ENCODE data around the gene JDP2.
"Not testable (repeated sequence)": the region's sequence is repeated elsewhere in the genome, so short reads cannot be mapped to it uniquely, and the experiment has no call there.

The JDP2 gene

DNA sequence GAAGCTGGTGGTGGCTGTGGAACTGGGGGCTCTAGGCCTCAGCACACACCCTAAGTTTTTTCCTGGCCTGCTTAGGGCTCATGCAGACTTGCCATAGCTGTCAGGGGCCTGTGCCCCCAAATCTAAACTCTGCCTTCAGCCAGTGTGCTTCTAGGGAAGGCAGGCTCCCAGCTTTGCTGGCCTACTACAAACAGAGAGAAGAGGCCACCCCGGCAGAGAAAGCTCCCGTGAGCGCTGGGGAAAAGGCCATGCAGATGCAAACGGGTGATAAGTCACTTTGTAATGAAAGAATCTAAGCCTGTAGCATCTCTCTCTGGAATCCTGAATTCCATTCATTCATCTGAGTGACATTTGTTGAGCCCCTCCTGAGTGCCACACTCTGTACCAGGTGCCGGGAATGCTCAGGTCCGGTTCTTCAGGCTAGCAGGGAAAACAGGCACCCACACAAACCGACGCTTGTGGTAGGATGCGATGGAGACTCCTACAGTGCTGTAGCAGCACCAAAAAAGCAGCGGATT is 29.9 kb downstream of the JDP2 start:
- no peak for DNase-seq

DNA sequence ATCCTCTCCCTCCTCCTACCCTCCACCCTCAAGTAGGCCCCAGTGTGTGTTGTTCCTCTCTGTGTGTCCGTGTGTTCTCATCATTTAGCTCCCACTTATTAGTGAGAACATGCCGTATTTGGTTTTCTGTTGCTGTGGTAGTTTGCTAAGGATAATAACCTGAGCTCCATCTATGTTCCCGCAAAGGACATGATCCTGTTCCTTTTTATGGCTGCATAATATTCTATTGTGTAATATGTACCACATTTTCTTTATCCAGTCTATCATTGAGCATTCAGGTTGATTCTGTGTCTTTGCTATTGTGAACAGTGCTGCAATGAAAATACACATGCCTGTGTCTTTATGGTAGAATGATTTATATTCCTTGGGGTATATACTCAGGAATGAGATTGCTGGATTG is 30.5 kb downstream of the JDP2 start:
- DNase-seq, result no peak

DNA sequence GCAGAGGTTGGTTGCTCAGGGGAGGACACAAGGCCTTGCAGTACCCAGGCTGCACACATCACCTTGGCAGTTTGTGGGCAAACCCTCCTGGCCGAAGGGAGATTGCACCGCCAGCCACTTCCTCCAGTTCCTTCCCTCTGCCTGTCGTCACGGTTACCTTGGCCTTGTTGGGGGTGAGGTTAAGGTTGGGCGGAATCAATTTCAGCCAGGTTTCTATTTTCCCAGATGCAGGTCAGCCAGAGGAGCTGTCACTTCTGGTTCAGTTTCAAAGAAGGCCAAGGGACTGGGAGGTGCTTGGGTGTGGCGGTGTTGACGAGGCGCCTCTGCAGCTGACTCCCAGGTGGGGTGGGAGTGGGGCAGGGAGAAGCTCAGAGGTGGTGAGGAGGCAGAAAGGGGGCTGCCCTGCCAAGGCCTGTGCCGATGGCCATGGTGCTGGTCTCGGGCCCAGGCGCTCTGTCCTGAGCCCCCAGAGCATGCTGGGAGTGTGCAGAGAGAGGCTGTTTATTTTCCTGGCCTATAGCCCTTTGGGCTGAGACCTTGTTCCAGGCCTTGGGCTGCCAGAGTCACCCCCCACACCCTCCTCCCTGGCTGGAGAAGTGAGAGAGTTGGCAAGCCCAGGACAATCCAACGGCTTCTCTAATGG is 31.4 kb downstream of the JDP2 start:
- DNase-seq, result no peak

DNA sequence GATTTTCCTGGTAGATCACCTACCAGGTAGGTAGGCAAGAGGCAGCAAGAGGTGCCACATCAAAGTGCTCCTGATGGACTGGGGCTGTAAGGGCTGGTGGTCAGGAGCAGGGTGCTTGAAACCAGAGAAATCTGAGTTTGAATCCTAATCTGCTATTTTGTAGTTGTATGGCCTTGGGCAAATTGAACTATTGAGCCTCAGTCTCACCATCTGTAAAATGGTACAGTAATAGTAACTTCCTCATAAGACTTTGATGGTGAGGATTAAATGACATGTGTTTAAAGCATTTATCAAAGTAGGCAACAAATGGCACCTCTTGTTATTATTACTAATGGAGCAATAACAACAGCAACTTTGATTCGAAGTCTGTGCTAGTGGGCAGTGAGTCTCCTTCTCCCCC is 32.0 kb downstream of the JDP2 start:
- no peak for DNase-seq

DNA sequence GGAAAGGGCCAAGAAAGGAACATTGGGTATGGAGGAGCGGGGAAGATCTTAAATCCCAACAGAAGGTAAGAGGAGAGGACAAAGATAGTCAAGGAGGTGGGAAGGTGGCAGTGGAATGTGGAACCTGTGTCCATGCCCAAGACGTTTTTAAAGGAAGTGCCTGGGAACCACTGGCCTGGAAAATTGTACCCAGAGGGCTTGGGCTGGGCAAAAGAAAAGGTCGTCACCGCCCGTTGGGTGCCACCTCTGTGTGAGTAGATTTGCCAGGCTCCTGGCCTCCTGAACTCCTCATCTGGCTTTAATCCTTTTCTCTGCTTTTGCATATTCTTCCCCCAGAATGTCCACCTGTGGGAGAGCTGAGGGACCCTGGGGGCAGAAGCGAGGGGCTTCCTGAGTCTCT is 32.6 kb downstream of the JDP2 start:
- DNase-seq, result no peak

DNA sequence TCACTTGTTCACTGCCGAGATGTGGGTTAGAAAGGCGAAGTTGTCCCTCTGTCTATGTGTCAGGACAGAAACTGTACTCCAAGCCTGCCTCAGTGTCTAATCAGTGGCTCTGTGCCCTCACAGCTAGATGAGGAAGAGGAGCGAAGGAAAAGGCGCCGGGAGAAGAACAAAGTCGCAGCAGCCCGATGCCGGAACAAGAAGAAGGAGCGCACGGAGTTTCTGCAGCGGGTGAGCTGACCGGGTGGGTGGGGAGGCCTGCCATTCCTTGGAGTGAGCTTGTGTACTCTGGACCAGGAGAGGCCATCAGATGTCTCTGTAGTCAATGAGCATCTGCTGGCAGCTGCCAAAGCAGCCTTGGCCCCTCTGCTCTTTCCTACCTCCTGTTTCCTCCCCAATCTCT is 33.5 kb downstream of the JDP2 start:
- DNase-seq, result no peak

DNA sequence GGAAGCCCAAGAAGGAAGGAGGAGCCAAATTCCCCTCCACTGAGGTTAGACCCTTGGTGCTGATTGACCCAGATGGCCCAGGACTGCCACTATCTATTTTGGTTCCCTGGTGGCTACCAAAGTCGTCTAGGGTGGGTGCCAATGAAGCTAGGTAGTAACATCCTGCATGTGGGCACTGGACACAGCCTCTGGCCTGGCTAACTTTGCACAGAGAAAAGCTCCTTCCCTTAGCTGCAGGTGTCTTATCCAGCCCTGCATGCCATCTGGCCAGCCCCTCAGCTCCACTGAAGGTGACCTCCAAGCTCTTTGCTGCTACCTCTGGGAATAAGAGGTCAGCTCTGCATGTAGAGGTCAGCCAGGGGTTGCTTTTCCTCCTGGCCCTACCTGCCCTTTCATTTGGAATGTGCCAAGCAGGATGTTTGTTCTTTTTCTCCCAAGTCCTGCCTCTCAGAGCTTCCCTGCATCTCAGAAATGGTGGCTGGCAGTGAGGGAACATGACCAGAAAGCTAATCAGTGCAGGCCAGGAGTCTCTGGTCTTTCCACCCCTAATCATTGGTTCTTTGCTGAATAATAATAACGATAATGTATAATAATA is 34.0 kb downstream of the JDP2 start:
- no peak for DNase-seq

DNA sequence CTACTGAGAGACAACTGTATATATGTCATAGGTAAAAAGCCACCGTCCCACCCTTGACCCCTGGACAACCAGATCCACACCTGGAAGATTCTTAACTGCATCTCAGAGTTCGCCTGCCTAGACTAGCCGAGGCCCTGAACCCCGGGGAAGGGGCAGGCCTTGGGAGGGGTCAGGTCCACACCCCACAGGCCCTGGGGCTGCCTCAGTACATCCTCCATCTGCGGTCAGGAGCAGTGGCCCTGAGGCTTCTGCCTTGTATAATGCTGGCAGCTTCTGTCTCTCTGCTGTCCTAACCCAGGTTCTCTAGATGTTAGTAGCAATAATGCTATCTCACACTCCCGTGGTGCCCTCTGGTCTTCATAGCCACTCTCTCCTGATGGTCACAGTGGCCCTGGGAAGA is 36.8 kb downstream of the JDP2 start:
- no peak for DNase-seq

DNA sequence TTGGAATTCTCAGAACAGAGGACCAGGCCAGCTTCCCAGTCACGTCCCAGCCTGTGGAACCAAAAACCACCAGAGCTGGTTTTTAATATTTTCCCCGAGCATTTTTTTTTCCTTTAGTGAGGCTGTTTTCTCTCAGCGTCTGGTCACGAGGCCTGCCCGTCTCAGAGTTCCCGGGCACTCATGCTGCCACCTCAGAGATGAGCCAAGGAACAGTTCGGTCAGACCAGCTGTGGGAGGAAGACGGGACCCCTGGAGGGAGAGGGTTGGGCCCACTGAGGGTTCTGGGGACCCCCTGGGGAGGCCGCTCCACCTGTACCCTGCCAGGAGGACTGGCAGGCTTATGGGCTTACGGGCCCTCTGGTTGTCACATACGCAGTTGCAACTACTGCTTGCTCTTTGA is 39.9 kb downstream of the JDP2 start:
- DNase-seq, result no peak

DNA sequence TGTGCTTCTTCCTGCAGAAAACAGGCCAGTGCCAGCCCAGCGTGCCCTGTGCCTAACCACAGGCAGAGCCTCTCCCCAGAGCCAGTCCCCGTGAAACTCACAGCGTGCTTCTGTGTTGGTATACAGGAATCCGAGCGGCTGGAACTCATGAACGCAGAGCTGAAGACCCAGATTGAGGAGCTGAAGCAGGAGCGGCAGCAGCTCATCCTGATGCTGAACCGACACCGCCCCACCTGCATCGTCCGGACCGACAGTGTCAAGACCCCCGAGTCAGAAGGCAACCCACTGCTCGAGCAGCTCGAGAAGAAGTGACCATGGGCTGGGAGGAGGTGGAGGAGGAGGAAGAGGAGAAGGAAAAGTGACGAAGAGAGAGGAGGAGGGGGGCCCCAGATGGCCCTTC is 41.3 kb downstream of the JDP2 start:
- DNase-seq, result no peak

DNA sequence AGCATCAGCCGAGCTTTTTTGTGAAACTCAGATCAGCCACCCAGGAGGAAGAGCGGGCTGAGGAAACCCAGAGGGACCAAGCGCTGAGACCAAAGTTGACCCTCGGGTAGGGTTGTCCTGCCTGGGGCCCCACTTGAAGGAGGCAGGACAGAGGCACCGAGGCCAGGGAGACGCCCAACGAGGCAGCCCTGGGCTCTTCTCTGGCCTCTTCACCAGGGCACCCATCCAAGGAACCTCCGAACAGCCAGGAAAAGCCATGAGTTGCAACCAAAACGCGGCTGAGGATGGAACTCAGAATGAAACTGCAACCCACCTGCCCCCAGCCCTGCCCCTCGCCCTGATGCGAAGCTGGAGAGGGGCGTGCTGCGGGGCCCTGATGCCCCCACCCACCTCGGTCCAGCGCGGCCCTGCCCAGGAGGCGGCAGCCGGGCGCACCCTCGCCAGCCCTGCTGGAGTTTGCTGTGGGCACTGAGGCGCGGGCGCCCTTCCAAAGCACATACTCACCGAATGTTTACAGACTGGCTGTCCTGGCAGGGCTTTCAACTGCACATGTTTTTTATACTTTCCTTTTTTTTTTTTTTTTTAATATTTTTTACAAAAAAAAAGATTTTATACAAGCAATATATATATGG is 41.9 kb downstream of the JDP2 start:
- DNase-seq, result no peak

DNA sequence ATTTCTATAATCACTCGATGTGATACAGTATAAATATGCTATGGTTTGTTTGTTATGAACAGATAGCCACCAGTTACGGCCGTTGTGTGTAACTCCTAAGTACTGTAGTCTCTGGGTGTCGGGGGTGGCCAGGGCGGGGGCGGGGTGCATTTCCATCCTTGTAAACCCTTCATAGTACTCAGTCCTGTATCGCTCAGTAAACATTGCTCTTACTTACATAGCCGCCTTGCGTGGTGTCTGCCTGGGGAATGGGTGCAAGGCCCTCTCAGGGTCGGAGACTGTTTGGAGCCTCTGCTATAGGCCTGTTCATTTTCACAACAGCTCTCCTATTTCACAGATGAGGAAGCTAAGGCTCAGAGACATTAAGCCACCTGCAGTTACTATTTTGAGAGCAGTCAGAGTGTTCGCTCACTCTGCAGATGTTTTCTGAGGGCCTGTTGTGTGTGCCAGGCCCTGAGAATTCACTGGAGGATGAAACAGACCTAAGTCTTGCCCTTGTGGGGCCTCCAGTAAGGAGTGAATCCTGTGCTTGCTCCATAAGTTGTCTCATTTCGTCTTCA is 42.5 kb downstream of the JDP2 start:
- DNase-seq, result no peak

DNA sequence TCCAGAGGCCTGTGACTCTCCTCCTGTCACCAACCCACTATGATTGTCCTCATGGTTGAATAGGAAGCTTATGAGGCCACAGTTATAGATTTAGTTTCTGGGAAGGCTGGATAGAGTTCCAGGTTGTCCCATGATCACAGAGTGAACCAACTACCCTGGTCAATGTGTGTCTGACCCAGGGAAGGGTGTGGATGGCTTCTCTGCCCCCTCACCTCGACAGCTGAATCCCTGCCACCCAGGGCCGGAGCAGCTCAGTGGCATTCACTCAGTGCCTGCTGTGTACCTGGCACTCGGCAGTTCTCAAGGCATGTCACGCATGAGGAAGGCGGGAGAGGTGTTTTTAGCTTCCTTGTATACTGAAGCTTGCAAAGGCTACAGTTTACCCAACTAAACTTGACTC is 43.2 kb downstream of the JDP2 start:
- no peak for DNase-seq

DNA sequence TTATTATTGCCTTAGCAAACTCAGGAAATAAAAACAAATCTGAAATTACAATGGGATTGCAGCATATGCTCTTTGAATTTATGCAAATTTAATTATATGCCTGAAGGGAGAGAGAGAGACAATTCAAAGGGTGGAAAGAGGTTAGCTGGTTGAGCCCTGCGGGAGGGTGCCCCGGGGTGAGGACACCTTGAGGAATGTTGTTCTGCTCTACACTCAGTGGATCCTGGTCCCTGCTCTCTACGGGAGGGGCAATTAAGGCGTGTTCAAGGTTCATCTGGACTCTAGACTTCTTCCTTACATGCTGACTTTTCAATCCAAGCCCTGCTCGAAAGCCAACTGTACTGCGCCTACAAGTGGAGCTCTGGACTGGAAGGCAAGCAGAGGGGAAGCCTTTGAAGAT is 46.3 kb downstream of the JDP2 start:
- DNase-seq, result not testable (repeated sequence)

DNA sequence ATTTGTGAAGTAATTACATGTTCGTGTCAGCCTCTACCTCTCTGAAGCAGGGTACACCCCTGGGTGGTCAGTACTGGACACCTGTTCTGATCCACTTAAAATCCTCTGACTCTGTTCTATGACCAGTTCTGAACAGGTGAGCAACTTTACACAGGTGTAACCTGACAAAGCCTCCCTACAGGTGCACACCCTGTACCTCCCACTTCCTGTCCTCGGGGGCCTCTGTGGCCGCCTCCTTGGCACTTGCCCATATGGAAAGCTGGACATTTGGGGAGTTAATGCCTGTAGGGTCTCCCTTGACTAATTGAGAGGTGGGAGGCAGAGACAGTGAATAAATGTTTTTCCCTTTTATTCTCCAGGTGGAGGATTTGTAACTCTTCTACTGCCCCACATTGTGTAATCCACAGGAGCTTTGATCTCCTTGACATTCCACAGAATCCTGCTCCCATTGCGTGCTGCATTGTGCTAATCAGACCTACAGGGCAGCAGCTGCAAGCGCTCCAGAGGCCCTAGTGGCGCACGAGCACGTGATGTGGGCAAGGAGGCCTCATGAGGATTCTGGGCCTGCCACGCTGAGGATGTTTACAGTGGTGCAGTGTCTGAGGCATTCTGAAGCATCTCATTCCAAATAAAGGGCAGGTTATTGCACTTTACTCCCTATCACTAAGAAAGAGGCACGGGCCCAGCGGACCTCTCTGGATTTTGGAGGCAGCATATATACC is 48.6 kb downstream of the JDP2 start:
- DNase-seq, result no peak

DNA sequence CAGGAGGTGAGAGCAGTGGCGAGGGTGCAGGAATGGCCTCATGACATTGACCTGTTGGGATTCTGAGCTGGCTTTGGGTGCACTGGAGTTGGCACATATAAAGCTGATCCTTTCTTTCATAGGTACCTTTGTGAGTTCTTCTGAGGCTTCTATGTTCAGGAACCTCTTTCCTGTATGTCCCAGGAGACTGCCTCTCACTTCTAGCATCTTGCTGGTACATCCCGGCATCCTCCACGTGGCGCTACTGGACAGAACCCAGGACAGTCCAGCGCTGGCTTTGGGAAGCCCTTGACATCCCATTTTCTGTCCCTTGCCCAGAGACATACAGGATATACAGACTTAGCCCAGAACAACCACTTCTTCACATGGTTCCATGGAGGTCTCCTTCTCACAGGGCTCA is 50.1 kb downstream of the JDP2 start:
- DNase-seq, result no peak

DNA sequence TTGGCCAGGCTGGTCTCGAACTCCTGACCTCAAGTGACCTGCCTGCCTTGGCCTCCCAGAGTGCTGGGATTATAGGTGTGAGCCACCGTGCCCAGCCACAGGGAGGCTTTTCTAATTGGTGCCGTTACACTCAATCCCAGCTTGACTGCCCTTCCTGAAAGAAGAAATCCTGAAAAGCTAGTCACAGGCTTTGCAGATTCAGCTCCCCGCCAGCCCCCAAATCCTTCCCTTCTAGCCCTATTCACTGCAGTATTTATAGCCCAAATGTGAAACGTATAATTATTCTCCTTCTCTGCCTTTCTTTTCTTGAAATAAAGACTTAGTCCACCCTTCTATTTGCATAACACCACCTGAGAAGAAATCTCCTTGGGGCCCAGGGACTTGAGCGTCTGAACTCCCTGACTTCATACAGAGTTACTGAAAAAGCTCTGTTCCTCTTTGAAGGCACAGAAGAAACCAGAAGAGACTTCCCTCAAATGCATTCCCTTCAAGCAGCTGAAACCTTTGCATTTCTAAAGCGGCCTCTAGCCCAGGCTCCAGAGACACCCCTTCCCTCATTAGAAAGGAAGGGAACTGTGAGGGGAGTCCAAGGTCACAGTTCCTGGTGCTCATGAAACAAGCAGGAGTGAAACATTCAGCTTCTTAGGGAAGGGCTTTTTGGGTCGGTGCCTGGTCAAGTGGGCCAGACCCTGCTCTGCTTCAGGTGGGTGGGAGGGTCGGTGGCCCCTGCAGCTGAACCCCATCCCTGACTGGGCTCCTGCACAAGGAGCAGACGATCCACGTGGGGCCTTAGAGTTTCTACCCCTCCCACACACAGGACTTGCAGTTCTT is 52.2 kb downstream of the JDP2 start:
- no peak for DNase-seq

DNA sequence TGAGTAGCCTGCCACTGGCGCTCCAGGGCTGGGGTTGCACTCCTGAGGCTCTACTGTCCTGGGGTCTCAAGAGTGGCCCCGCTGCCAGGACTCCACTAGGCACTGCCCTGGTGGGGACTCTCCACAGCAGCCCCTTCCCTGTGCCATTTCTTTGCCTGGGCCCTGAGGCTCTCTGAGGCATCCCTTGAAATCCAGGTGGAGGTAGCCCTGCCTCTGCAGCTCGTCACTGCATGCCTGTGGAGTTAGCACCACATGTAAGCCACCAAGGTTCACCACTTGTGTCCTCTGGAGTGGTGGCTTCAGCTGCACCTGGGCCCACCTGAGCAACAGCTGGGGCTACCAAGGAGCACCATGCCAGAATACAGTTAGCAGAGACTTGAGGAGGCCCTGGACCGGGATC is 54.5 kb downstream of the JDP2 start:
- no peak for DNase-seq

DNA sequence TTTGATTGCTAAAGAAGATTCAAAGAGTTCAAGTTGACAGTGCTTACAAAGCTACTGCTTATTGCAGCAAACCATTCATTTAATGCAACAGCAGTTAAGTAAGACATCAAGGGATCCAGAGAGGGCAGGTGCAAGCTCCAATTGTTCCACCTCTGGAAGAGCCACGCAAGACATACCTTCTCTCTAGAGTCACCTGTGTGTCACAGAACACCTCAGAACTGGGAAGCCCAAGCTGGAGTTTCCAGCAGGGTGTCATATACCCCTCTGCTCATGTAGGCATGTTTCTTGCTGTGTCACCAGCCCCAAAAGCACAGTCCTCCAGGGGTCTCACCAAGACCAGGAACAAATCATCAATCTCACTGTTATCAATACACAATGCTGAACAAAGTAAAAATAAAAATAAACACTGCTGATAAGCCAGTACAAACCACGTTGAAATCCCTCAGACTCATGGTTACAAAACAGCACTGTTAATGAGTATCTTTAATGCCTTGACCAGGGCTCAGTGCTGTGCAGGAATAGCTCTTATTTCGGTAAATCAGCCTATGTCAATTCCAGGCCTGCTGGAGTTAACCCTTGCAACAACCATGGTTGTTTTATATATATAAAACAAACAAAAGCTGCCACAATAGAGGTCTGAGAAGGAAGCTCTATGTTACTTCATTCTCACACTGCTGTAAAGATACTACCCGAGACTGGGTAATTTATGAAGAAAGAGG is 57.0 kb downstream of the JDP2 start:
- DNase-seq, result no peak

DNA sequence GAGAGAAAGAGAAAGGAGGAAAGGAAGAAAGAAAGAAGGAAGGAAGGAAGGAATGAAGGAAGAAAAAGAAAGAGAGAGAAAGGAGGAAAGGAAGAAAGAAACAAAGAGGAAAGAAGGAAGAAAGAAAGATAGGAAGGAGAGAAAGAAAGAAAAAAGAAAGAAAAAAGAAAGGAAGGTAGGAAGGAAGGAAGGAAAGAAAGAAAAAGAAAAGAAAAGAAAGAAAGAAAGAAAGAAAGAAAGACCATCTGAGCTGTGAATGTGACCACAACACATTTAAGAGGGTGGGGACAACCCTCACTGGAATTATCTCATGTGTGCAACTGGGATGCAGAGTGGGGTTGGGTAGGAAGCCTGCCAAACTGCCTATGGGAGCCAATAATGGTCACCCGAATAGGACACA is 58.5 kb downstream of the JDP2 start:
- DNase-seq, result no peak

DNA sequence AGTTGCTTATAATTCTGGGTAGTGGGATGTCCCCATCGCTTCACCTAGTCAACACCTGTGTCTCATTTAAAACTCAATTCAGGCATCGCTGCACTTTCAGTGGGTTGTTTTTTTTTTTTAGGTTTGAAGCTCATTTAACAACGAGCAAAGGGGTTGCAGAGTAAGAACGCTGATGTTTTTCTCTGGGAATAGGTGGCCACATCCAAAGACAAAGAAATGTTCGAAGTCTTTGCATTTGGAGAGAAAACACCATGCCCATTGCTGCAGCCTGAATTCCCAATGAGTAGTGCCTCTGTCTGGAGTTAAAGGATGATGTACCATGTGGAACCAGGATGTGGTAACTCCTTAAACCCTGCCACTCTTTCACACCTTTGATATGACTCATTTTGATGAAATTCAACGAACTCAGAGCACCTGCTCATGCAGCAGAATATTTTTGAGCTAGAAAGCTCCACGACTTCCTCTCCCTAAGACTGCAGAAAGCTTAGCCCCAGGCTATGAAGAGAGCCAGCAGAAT is 59.4 kb downstream of the JDP2 start:
- DNase-seq, result no peak

DNA sequence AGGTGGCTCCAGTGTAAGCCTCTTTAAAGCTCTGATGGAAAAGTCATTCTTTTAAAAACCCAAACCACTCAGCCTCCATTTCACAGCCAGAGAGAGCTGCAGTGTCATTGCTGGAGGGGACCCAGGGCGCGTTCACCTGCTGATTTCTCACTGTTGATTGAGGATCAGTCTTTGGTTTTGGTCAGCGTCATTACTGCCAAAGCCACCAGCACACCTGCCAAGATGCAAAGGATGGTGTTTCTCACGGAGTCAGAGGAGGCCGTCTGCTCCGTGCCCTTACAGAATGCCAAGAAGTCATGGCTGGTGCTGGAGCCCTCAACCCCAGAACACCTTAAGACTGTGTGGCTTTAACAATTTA is 61.6 kb downstream of the JDP2 start:
- no peak for DNase-seq
